H1 (cell line): ENCODE measurements around the gene SARNP. TPM values are rescaled to one million over a fixed set of nuclear protein-coding genes. Genes with fewer than 3 reads are reported as not detected.

ENCODE experiments used
- CTCF ChIA-PET: fragments of 300-600 bp; sonication (Branson Sonifier 250); formaldehyde crosslinking; loops from one replicate; lab custom pipeline; 2021; ENCODE audit not compliant: partially characterized antibody; lab: Charles Lee
- POLR2A ChIA-PET: fragments of 300-600 bp; sonication (Branson Sonifier 250); formaldehyde crosslinking; loops from one replicate; lab custom pipeline; 2021; ENCODE audit warnings: inconsistent platforms; ENCODE audit not compliant: partially characterized antibody; lab: Charles Lee
- DNase-seq, 2 experiments: peaks; one replicate each; pipeline versions ENCODE4 v3.0.0 to v3.0.0-alpha.2; 2010 to 2022; ENCODE audit warnings: low spot score in 2 of 2, low read depth in 1 of 2, mixed read lengths in 1 of 2
- FAIRE-seq: peaks from 2 replicates; lab custom pipeline; 2011; peaks lifted over from hg19 to GRCh38; lab: Jason Lieb, UNC
- H2AFZ ChIP-seq: 2 replicates; pipeline ENCODE4 v1.8.1; 2012; ENCODE audit warnings: low read length, inconsistent platforms
- H2AK5ac ChIP-seq: 2 replicates; pipeline ENCODE4 v1.6.1; 2013; ENCODE audit warnings: low read depth, low read length
- H2BK120ac ChIP-seq: replicated peaks from 2 replicates; pipeline ENCODE3; 2013; ENCODE audit warnings: low read depth, low read length, inconsistent platforms
- H2BK12ac ChIP-seq: 2 replicates; pipeline ENCODE4 v1.6.1; 2013; ENCODE audit warnings: low read depth, low read length
- H2BK15ac ChIP-seq: 2 replicates; pipeline ENCODE4 v1.6.1; 2013; ENCODE audit warnings: low read length
- H2BK20ac ChIP-seq: 2 replicates; pipeline ENCODE4 v1.6.1; 2013; ENCODE audit warnings: low read length
- H2BK5ac ChIP-seq: 2 replicates; pipeline ENCODE4 v1.6.1; 2013; ENCODE audit warnings: low read depth, low read length
- H3K14ac ChIP-seq: 2 replicates; pipeline ENCODE4 v1.6.1; 2013; ENCODE audit warnings: inconsistent platforms; ENCODE audit not compliant: insufficient read length
- H3K18ac ChIP-seq: 2 replicates; pipeline ENCODE4 v1.6.1; 2013; ENCODE audit warnings: low read length; ENCODE audit errors: extremely low read depth
- H3K23ac ChIP-seq: 2 replicates; pipeline ENCODE4 v1.6.1; 2013; ENCODE audit warnings: inconsistent platforms; ENCODE audit not compliant: insufficient read length
- H3K23me2 ChIP-seq: 2 replicates; pipeline ENCODE4 v1.6.1; 2013; ENCODE audit warnings: low read depth, low read length
- H3K27ac ChIP-seq: 2 replicates; pipeline ENCODE4 v1.6.1; 2011; ENCODE audit warnings: low read depth, low read length, inconsistent platforms
- H3K27me3 ChIP-seq, 4 experiments: replicated peaks in 1 of 4; 1 replicate in 1 of 4; 2 replicates in 3 of 4; pipeline versions ENCODE4 v1.6.1 to v1.8.1; 2011 to 2013; ENCODE audit warnings: low read length in 3 of 4, mild to moderate bottlenecking in 3 of 4, inconsistent platforms in 2 of 4, mixed read lengths in 2 of 4, moderate library complexity in 1 of 4; ENCODE audit not compliant: control insufficient read depth in 3 of 4, insufficient read depth in 3 of 4; ENCODE audit errors: extremely low read depth in 1 of 4
- H3K36me3 ChIP-seq, 4 experiments: 2 replicates each; pipeline versions ENCODE4 v1.6.1 to v1.8.1; 2011 to 2013; ENCODE audit warnings: mild to moderate bottlenecking in 4 of 4, low read length in 3 of 4, moderate library complexity in 2 of 4, control low read depth in 1 of 4, inconsistent platforms in 1 of 4; ENCODE audit not compliant: insufficient read depth in 4 of 4, control insufficient read depth in 2 of 4
- H3K4ac ChIP-seq: replicated peaks from 2 replicates; pipeline ENCODE3; 2013; ENCODE audit warnings: low read length, low read depth, mixed read lengths, inconsistent platforms; ENCODE audit not compliant: insufficient read length
- H3K4me1 ChIP-seq, 4 experiments: replicated peaks in 1 of 4; 1 replicate in 1 of 4; 2 replicates in 3 of 4; pipeline versions ENCODE4 v1.6.1 to v1.8.1; 2011 to 2013; ENCODE audit warnings: low read length in 3 of 4, inconsistent platforms in 2 of 4, mixed read lengths in 1 of 4; ENCODE audit not compliant: insufficient read depth in 4 of 4, control insufficient read depth in 3 of 4
- H3K4me2 ChIP-seq, 2 experiments: 2 replicates each; pipeline versions ENCODE4 v1.6.1 to v1.8.1; 2011 to 2013; ENCODE audit warnings: low read depth in 2 of 2, low read length in 2 of 2, control low read depth in 1 of 2, inconsistent platforms in 1 of 2, mild to moderate bottlenecking in 1 of 2; ENCODE audit not compliant: insufficient read depth in 1 of 2
- H3K4me3 ChIP-seq, 4 experiments: fragments of 200-600, 300-600 bp in 1 of 4; sonication (generic), shearing (Covaris generic), sonication (Bioruptor Twin) in 1 of 4; 2 replicates each; pipeline versions ENCODE4 v1.5.1 to v1.8.1; 2011 to 2016; ENCODE audit warnings: low read length in 4 of 4, low read depth in 3 of 4, control low read depth in 2 of 4, inconsistent platforms in 2 of 4, mild to moderate bottlenecking in 2 of 4, mixed read lengths in 1 of 4, moderate library complexity in 1 of 4; ENCODE audit not compliant: insufficient read depth in 2 of 4; ENCODE audit errors: extremely low read depth in 1 of 4
- H3K56ac ChIP-seq: replicated peaks from 2 replicates; pipeline ENCODE3; 2013; ENCODE audit warnings: low read depth, mild to moderate bottlenecking, mixed read lengths, low read length, inconsistent platforms; ENCODE audit not compliant: insufficient read length
- H3K79me1 ChIP-seq: 2 replicates; pipeline ENCODE4 v1.6.1; 2013; ENCODE audit warnings: low read depth, low read length, control low read depth
- H3K79me2 ChIP-seq, 2 experiments: 2 replicates each; pipeline versions ENCODE4 v1.6.1 to v1.8.1; 2012 to 2013; ENCODE audit warnings: low read length in 2 of 2, mild to moderate bottlenecking in 2 of 2, inconsistent platforms in 1 of 2; ENCODE audit not compliant: insufficient read depth in 2 of 2, control insufficient read depth in 1 of 2
- H3K9ac ChIP-seq, 4 experiments: replicated peaks in 1 of 4; 1 replicate in 1 of 4; 2 replicates in 3 of 4; pipeline versions ENCODE4 v1.6.1 to v1.8.1; 2011 to 2013; ENCODE audit warnings: low read depth in 3 of 4, low read length in 3 of 4, control low read depth in 2 of 4, mild to moderate bottlenecking in 2 of 4, moderate library complexity in 2 of 4, inconsistent platforms in 1 of 4; ENCODE audit errors: extremely low read depth in 1 of 4
- H3K9me3 ChIP-seq, 2 experiments: 2 replicates each; pipeline versions ENCODE4 v1.6.1 to v1.8.1; 2012 to 2013; ENCODE audit warnings: mild to moderate bottlenecking in 2 of 2, moderate library complexity in 2 of 2, control low read depth in 1 of 2, inconsistent platforms in 1 of 2, low read depth in 1 of 2, low read length in 1 of 2, mixed read lengths in 1 of 2; ENCODE audit not compliant: insufficient read depth in 2 of 2
- H4K20me1 ChIP-seq, 2 experiments: replicated peaks in 1 of 2; 2 replicates each; pipeline versions ENCODE3 to v1.8.1; 2011 to 2013; ENCODE audit warnings: inconsistent platforms in 2 of 2, low read length in 2 of 2, mild to moderate bottlenecking in 1 of 2; ENCODE audit not compliant: insufficient read depth in 2 of 2, control insufficient read depth in 1 of 2
- H4K5ac ChIP-seq: 2 replicates; pipeline ENCODE4 v1.6.1; 2013; ENCODE audit warnings: low read length, low read depth, mixed read lengths, inconsistent platforms; ENCODE audit not compliant: insufficient read length
- H4K8ac ChIP-seq: 2 replicates; pipeline ENCODE4 v1.8.0; 2013; ENCODE audit warnings: mild to moderate bottlenecking, moderate library complexity, low read length, inconsistent platforms; ENCODE audit not compliant: insufficient read depth; ENCODE audit errors: extremely low read depth
- H4K91ac ChIP-seq: replicated peaks from 2 replicates; pipeline ENCODE3; 2013; ENCODE audit warnings: low read length, mixed read lengths, inconsistent platforms; ENCODE audit not compliant: insufficient read length
- HDAC2 ChIP-seq, 2 experiments: fragments of 300-600 bp in 1 of 2; sonication (generic) in 1 of 2; IDR thresholded peaks; 2 replicates each; pipeline ENCODE4 v1.6.1; 2011 to 2012; ENCODE audit warnings: low read depth in 2 of 2, low read length in 2 of 2, mild to moderate bottlenecking in 2 of 2, moderate library complexity in 2 of 2, borderline replicate concordance in 1 of 2, inconsistent platforms in 1 of 2
- SUZ12 ChIP-seq: fragments of 200-600 bp; sonication (generic); IDR thresholded peaks from 2 replicates; pipeline ENCODE4 v1.6.1; 2012; ENCODE audit warnings: mild to moderate bottlenecking, inconsistent platforms, low read length, moderate library complexity, mixed read lengths
- WGBS, 2 experiments: shearing (Covaris generic) in 1 of 2; methylation state at CpG; one replicate each; pipeline versions ENCODE4 v1.1.6 to v1.1.7; 2013 to 2015; ENCODE audit warnings: low lambda C conversion rate in 2 of 2, mixed read lengths in 2 of 2, inconsistent platforms in 1 of 2, low coverage in 1 of 2, missing lambda C conversion rate in 1 of 2; ENCODE audit not compliant: insufficient replicate concordance in 2 of 2, insufficient coverage in 1 of 2, insufficient read length in 1 of 2; ENCODE audit errors: extremely low coverage in 1 of 2, missing lambda C conversion rate in 1 of 2; 5-methylcytosine and 5-hydroxymethylcytosine counted together
- polyA plus RNA-seq, 7 experiments: library from polyadenylated mRNA; depleted of rRNA in 3 of 7; stranded (reverse) in 5 of 7; unstranded in 2 of 7; fragments of >200 nt in 5 of 7; fragments of 200-250 nt in 2 of 7; gene quantifications; 1 replicate in 5 of 7; 2 replicates in 1 of 7; 4 replicates in 1 of 7; pipeline versions ENCODE4 v1.2.1 to v1.2.3, GENCODE V29; 2011 to 2013; ENCODE audit warnings: missing spikeins in 2 of 7, mixed read lengths in 2 of 7
- total RNA-seq: library from RNA; stranded (reverse); fragmentation: NEBNext Ultra II Directional; extraction: Animal tissue kit (Norgen Biotek cat#: 25700); gene quantifications from 2 replicates; pipeline ENCODE4 v1.2.1, GENCODE V29; 2021
- TF ChIP-seq, protein P1 (sequence below): IDR thresholded peaks from 2 replicates; pipeline ENCODE4 v1.6.1; 2012; ENCODE audit warnings: inconsistent platforms

SARNP gene
- total and polyA plus RNA-seq, 2 of the 8 experiments (the other 6 are each of a cell fraction or from before 2014, with no cell fraction given) = 114 to 226 TPM

DNA sequence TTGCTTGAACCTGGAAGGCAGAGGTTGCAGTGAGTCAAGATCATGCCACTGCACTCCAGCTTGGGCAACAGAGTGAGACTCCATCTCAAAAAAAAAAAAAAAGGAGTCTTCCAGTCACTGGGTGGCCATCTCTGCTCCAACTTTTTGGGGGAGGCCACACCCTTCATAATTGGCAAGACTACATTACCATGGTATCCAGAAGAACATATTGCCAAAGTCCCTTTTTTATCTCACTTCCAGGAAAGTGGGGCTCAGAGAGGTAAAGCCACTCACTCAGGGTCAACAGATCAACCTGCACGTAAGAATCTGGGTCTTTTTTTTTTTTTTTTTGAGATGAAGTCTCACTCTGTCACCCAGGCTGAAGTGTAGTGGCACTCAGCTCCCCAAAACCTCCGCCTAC is 83.7 kb downstream of the SARNP start:
- Histone ChIP-seq H3K23ac (no peak overlapping the region), H3K14ac (no peak overlapping the region), H3K23me2 (peaks cover 12% of the 10 kb centered on the region), H3K79me2 (no peaks in the 10 kb centered on the region), H3K4me2 (no peak overlapping the region), H3K4ac (no peak overlapping the region), H3K4me3 (no peak overlapping the region), H4K8ac (no peak overlapping the region), H2BK15ac (no peak overlapping the region), H4K5ac (no peak overlapping the region), H3K79me1 (no peaks in the 10 kb centered on the region), H2BK120ac (no peak overlapping the region), H2BK5ac (no peak overlapping the region), H3K9me3 (no peaks in the 10 kb centered on the region), H3K9ac (no peak overlapping the region), H3K4me1 (peaks cover 0 to 19% (median 9%) of the 10 kb centered on the region in 4 experiments; a peak in 5 of 7 replicates), H2BK20ac (no peak overlapping the region), H2AK5ac (no peak overlapping the region), H3K27ac (no peak overlapping the region), H4K91ac (no peak overlapping the region), H4K20me1 (no peaks in the 10 kb centered on the region), H3K18ac (no peak overlapping the region), H3K27me3 (no peaks in the 10 kb centered on the region), H2AFZ (no peak overlapping the region), H2BK12ac (no peak overlapping the region), H3K56ac (no peak overlapping the region), H3K36me3 (no peaks in the 10 kb centered on the region)
- ChIA-PET CTCF (interaction anchor here (0.7 to 10.7 kb wide), 9 partner anchors 10 to 1295 kb away, joined by 3 to 229 read pairs (median 9); partner anchors contain the start of genes BLOC1S1, ITGA7 and RDH5), POLR2A (interaction anchor here (1.0 to 34.1 kb wide), 6 partner anchors 9 to 32 kb away, joined by 3 to 809 read pairs (median 6); partner anchors contain the start of gene BLOC1S1)
- 87% methylated on average over 2 of the region's 2 CpGs; no CpG with 5 or more reads in 1 of the 2 experiments for WGBS, 2 experiments
- DNase-seq (no peak), FAIRE-seq (no peak)
- TF ChIP-seq HDAC2 (IDR thresholded peaks at IDR 0.05; ENCODE audit: borderline replicate concordance in 1 of 2, low read depth in 2 of 2, low read length in 2 of 2) = no peak
- TF ChIP-seq, protein P1, sequence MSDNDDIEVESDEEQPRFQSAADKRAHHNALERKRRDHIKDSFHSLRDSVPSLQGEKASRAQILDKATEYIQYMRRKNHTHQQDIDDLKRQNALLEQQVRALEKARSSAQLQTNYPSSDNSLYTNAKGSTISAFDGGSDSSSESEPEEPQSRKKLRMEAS = no peak
- TF ChIP-seq SUZ12 = no peak
